Measurements from ENCODE around the gene ANKRD55.

DNA sequence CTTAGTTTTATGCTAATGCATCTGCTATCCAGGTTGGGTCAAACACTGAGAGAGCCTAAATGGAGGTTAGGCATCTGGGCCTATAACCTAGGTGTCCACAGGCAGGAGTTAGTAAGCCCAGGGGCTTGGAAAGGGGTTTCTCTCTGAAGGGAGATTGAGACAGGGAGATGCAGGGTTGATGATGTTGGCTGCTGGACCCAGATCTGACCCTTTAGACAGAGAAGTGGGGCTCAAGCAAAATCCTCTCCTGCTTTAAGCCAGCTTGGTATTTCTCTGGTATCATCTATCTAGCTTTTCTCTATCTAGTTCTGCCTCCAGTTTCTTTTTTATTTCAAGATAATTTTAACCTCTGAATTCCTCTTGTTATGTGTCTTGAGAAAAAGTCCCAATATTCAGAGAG lies 18.3 kb upstream of the ANKRD55 start:
- TF ChIP-seq, protein P1, sequence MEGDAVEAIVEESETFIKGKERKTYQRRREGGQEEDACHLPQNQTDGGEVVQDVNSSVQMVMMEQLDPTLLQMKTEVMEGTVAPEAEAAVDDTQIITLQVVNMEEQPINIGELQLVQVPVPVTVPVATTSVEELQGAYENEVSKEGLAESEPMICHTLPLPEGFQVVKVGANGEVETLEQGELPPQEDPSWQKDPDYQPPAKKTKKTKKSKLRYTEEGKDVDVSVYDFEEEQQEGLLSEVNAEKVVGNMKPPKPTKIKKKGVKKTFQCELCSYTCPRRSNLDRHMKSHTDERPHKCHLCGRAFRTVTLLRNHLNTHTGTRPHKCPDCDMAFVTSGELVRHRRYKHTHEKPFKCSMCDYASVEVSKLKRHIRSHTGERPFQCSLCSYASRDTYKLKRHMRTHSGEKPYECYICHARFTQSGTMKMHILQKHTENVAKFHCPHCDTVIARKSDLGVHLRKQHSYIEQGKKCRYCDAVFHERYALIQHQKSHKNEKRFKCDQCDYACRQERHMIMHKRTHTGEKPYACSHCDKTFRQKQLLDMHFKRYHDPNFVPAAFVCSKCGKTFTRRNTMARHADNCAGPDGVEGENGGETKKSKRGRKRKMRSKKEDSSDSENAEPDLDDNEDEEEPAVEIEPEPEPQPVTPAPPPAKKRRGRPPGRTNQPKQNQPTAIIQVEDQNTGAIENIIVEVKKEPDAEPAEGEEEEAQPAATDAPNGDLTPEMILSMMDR (conservative IDR thresholded peaks at IDR 0.05), result no peak
- TF ChIP-seq EZH2 (IDR thresholded peaks at IDR 0.05; ENCODE audit: low read depth), result no peak

Measured in PC-9 (cell line).